ENCODE data around the gene C6orf58. TPM values are rescaled to one million over a fixed set of nuclear protein-coding genes. Genes with fewer than 3 reads are reported as not detected.

Gene C6orf58
- total and polyA plus RNA-seq, 2 experiments from 2014 or later = 0.18 TPM; not detected in 1

GRCh38 chr6:127618729-127619128, 41.8 kb downstream of the C6orf58 start:
- no peaks in the 10 kb centered on the region for H3K79me2 ChIP-seq (replicated peaks; ENCODE audit: insufficient read depth)
- Mint-ChIP-seq H3K27me3 (ENCODE audit: insufficient read depth, low read depth, poor library complexity) (no peaks in the 10 kb centered on the region), H3K27ac (no peak overlapping the region), H3K4me1 (no peaks in the 10 kb centered on the region), H3K36me3 (ENCODE audit: low read depth) (no peaks in the 10 kb centered on the region; the same call in 2 of the 3 replicates), H3K4me3 (no peak overlapping the region), H3K9me3 (no peaks in the 10 kb centered on the region)
- H3F3A ChIP-seq (replicated peaks; ENCODE audit: low read depth) = no peaks in the 10 kb centered on the region
- TF ChIP-seq REST (IDR thresholded peaks at IDR 0.05; ENCODE audit: unreplicated experiment) (no peak), ZNF114 (CRISPR knock-in tag; IDR thresholded peaks at IDR 0.05) (no peak), EZH2phosphoT487 (IDR thresholded peaks at IDR 0.05; ENCODE audit: unreplicated experiment) (no peak), JUNB (IDR thresholded peaks at IDR 0.05; ENCODE audit: unreplicated experiment) (no peak), CREB1 (CRISPR knock-in tag; IDR thresholded peaks at IDR 0.05; ENCODE audit: low read depth) (no peak), CTCF (conservative IDR thresholded peaks at IDR 0.05; ENCODE audit: low read depth in 2 of 2) (no peak), NANOG (IDR thresholded peaks at IDR 0.05; ENCODE audit: borderline replicate concordance) (no peak), STAT1 (IDR thresholded peaks at IDR 0.05; ENCODE audit: unreplicated experiment) (no peak), POLR2AphosphoS5 (IDR thresholded peaks at IDR 0.05; ENCODE audit: low read depth) (no peak), EZH2 (IDR thresholded peaks at IDR 0.05; ENCODE audit: low read depth, unreplicated experiment) (no peak), ZNF462 (CRISPR knock-in tag; IDR thresholded peaks at IDR 0.05) (no peak), ZNF331 (CRISPR knock-in tag; IDR thresholded peaks at IDR 0.05; ENCODE audit: low read depth) (no peak), ETS1 (IDR thresholded peaks at IDR 0.05) (no peak)
- no peaks in the 10 kb centered on the region for H3K9me2 ChIP-seq (ENCODE audit: insufficient read depth)
- no peak overlapping the region for H3K27ac ChIP-seq (ENCODE audit: low read depth)
- H3K4me1 ChIP-seq (ENCODE audit: insufficient read depth) = no peaks in the 10 kb centered on the region
- no peak overlapping the region for H3K4me2 ChIP-seq
- H3K27me3 ChIP-seq (ENCODE audit: insufficient read depth) = no peaks in the 10 kb centered on the region
- H3K36me3 ChIP-seq (ENCODE audit: insufficient read depth) = no peaks in the 10 kb centered on the region
- no peak for DNase-seq (ENCODE audit: low spot score)
- H3K4me3 ChIP-seq = no peak overlapping the region
- ATAC-seq = no peak
- H4K20me1 ChIP-seq (replicated peaks; ENCODE audit: insufficient read depth) = no peaks in the 10 kb centered on the region
- no peak overlapping the region for H2AFZ ChIP-seq
